K562 (cell line): ENCODE data around the gene LIPT1. TPM values are rescaled to one million over a fixed set of nuclear protein-coding genes. Genes with fewer than 3 reads are reported as not detected.

Source experiments
- BCOR ChIP-seq: fragments of 450-650 bp; IDR thresholded peaks from 2 replicates; pipeline ENCODE4 v1.6.1; 2016
- CBFA2T3 ChIP-seq: fragments of 450-650 bp; IDR thresholded peaks from 2 replicates; pipeline ENCODE4 v1.6.1; 2017
- EGR1 ChIP-seq: fragments of 450-650 bp; conservative IDR thresholded peaks from 2 replicates; pipeline ENCODE4 v1.6.1; 2017; ENCODE audit warnings: mild to moderate bottlenecking
- FOSL1 ChIP-seq: fragments of 200-800 bp; sonication (Bioruptor generic); conservative IDR thresholded peaks from 2 replicates; pipeline ENCODE4 v1.6.1; 2016; ENCODE audit warnings: missing genetic modification characterization, missing compliant biosample characterization
- HCFC1 ChIP-seq: IDR thresholded peaks from 2 replicates; pipeline ENCODE4 v1.6.1; 2012; ENCODE audit warnings: low read depth, low read length, improper control_type of control experiment
- L3MBTL2 ChIP-seq: fragments of 450-650 bp; IDR thresholded peaks from 2 replicates; pipeline ENCODE4 v1.6.1; 2016; ENCODE audit warnings: mild to moderate bottlenecking, moderate library complexity
- PHF8 ChIP-seq: fragments of 200-600 bp; sonication (generic); IDR thresholded peaks from 2 replicates; pipeline ENCODE4 v1.6.1; 2012; ENCODE audit warnings: mixed run types, mild to moderate bottlenecking, inconsistent platforms, low read length, moderate library complexity, borderline replicate concordance
- RBM22 ChIP-seq: fragments of 200-400 bp; formaldehyde crosslinking; IDR thresholded peaks from 2 replicates; pipeline ENCODE4 v1.6.1; 2018; ENCODE audit warnings: low read length, low read depth; ENCODE audit not compliant: poor library complexity, severe bottlenecking
- SRF ChIP-seq, 2 experiments: fragments of 250-450, 450-650 bp in 1 of 2; sonication (Bioruptor Pico) in 1 of 2; sonication (generic) in 1 of 2; formaldehyde crosslinking; IDR thresholded peaks; 2 replicates each; pipeline versions ENCODE4 v1.5.0 to v1.5.1; 2020 to 2022; ENCODE audit warnings: mild to moderate bottlenecking in 1 of 2, missing genetic modification reagents in 1 of 2
- polyA plus RNA-seq, 8 experiments: library from polyadenylated mRNA; depleted of rRNA in 4 of 8; stranded (reverse) in 5 of 8; unstranded in 3 of 8; fragments of >200 nt; fragmentation: Nextera tagmentation in 2 of 8; fragmentation: Illumina TruSeq in 1 of 8; extraction: Ambion mirVana in 2 of 8; extraction: Trizol in 1 of 8; gene quantifications; 2 replicates each; pipeline versions ENCODE4 v1.2.1 to v1.2.3, GENCODE V29; 2011 to 2014; ENCODE audit warnings: inconsistent platforms in 1 of 8, missing spikeins in 1 of 8
- total RNA-seq, 7 experiments: library from RNA; depleted of rRNA in 6 of 7; stranded (reverse); fragments of >200 nt in 6 of 7; fragmentation: Illumina TruSeq in 2 of 7; extraction: Trizol in 2 of 7; gene quantifications; 2 replicates each; pipeline versions ENCODE4 v1.2.1 to v1.2.3, GENCODE V29; 2011 to 2021; ENCODE audit warnings: low replicate concordance in 1 of 7
- TF ChIP-seq, protein P1 (sequence below), 2 experiments: fragments of 200-800 bp in 1 of 2; sonication (Bioruptor generic) in 1 of 2; sonication (generic) in 1 of 2; formaldehyde crosslinking in 1 of 2; IDR thresholded peaks in 1 of 2; conservative IDR thresholded peaks in 1 of 2; 2 replicates each; pipeline versions ENCODE4 v1.5.0 to v1.6.1; 2016 to 2020; ENCODE audit warnings: missing compliant biosample characterization in 1 of 2, missing genetic modification characterization in 1 of 2, missing genetic modification reagents in 1 of 2
- TF ChIP-seq, protein P2 (sequence below), 2 experiments: IDR thresholded peaks; 2 replicates each; pipeline ENCODE4 v1.6.1; 2011; ENCODE audit warnings: borderline replicate concordance in 1 of 2, control low read depth in 1 of 2, low read depth in 1 of 2, low read length in 1 of 2, mild to moderate bottlenecking in 1 of 2, mixed read lengths in 1 of 2, moderate library complexity in 1 of 2; ENCODE audit not compliant: insufficient read depth in 1 of 2, insufficient read length in 1 of 2, poor library complexity in 1 of 2, severe bottlenecking in 1 of 2; ENCODE audit errors: extremely low read depth in 1 of 2
- TF ChIP-seq, protein P3 (sequence below): sonication (generic); formaldehyde crosslinking; IDR thresholded peaks from 2 replicates; pipeline ENCODE4 v1.4.0; 2020; ENCODE audit warnings: mild to moderate bottlenecking, missing genetic modification reagents
- TF ChIP-seq, protein P4 (sequence below), 2 experiments: IDR thresholded peaks in 1 of 2; conservative IDR thresholded peaks in 1 of 2; 2 replicates each; pipeline ENCODE4 v1.6.1; 2016; ENCODE audit warnings: low read depth in 2 of 2, mild to moderate bottlenecking in 1 of 2, missing compliant biosample characterization in 1 of 2, missing genetic modification characterization in 1 of 2, moderate library complexity in 1 of 2

Gene LIPT1
- total and polyA plus RNA-seq, 9 of the 15 experiments (the other 6 are each of a cell fraction or from before 2014, with no cell fraction given), result 6.4 to 18.3 (median 11.6) TPM

DNA sequence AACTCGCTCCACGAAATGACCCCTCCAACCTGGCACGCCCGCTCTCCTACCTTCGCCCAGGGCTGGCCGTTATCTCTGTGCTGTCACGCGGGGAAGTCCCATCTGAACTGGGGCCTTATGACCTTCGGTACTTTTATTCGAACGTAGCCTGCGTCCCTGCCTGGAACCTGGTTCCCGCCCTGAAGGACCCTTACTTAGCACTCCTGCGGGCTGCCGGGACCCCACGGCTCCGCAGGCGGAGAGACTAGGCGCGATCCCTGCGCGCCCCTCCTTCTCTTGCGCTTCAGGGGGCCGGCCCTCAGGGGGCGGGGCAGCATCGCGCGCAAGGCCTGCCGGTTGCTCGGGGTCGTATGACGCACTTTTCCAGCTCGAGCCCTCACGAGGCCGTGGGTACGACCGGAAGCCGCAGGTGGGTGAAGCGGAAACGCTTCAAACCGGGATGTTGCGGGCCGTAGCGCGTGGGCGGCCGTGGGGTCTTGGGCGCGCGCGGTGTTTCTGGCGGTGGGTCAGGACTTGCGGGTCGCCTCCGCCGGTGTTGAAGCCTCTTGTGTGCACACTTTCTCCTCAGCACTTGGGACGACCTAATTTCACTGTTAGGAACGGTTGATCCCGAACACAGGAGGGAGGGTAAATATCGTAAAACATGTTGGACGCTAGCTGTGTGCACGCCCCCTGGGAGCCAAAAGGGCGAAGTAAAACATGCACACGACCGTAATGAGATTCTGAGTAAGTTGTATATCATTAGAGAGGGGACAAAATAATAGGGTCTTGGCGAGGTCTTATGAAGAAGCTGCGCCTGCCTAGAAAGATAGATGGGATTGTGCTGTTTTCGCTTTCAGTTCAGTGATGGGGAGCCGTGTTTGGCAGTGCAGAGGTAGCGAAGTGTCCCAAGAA, at the start of gene LIPT1, which contains the start of gene TSGA10 (continued):
- TF ChIP-seq, protein P1, sequence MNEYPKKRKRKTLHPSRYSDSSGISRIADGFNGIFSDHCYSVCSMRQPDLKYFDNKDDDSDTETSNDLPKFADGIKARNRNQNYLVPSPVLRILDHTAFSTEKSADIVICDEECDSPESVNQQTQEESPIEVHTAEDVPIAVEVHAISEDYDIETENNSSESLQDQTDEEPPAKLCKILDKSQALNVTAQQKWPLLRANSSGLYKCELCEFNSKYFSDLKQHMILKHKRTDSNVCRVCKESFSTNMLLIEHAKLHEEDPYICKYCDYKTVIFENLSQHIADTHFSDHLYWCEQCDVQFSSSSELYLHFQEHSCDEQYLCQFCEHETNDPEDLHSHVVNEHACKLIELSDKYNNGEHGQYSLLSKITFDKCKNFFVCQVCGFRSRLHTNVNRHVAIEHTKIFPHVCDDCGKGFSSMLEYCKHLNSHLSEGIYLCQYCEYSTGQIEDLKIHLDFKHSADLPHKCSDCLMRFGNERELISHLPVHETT (CRISPR knock-in tag; conservative IDR thresholded peaks at IDR 0.05 in 1 of 2, IDR thresholded peaks at IDR 0.05 in 1 of 2), result peak in 1 of 2 experiments; percentile 85; a peak in 2 of 4 replicates
- TF ChIP-seq SRF (CRISPR knock-in tag; IDR thresholded peaks at IDR 0.05) (0 out of 4 replicates have a peak, but pooled peaks of 1 of the 2 experiments have one; percentile 15), HCFC1 (peak; percentile 59), EGR1 (peak; percentile 99), PHF8 (peak; percentile 95), CBFA2T3 (peak; percentile 50), RBM22 (peak; percentile 74), L3MBTL2 (peak; percentile 91), BCOR (peak; percentile 19; the same call in 1 of the 2 replicates), FOSL1 (tag) (peak; percentile 60)
- TF ChIP-seq, protein P2, sequence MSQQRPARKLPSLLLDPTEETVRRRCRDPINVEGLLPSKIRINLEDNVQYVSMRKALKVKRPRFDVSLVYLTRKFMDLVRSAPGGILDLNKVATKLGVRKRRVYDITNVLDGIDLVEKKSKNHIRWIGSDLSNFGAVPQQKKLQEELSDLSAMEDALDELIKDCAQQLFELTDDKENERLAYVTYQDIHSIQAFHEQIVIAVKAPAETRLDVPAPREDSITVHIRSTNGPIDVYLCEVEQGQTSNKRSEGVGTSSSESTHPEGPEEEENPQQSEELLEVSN (IDR thresholded peaks at IDR 0.05; ENCODE audit: borderline replicate concordance in 1 of 2, extremely low read depth in 1 of 2, insufficient read depth in 1 of 2, insufficient read length in 1 of 2, low read depth in 1 of 2, low read length in 1 of 2, poor library complexity in 1 of 2, severe bottlenecking in 1 of 2), result peak in 1 of 2 experiments; percentile 67
- TF ChIP-seq, protein P3, sequence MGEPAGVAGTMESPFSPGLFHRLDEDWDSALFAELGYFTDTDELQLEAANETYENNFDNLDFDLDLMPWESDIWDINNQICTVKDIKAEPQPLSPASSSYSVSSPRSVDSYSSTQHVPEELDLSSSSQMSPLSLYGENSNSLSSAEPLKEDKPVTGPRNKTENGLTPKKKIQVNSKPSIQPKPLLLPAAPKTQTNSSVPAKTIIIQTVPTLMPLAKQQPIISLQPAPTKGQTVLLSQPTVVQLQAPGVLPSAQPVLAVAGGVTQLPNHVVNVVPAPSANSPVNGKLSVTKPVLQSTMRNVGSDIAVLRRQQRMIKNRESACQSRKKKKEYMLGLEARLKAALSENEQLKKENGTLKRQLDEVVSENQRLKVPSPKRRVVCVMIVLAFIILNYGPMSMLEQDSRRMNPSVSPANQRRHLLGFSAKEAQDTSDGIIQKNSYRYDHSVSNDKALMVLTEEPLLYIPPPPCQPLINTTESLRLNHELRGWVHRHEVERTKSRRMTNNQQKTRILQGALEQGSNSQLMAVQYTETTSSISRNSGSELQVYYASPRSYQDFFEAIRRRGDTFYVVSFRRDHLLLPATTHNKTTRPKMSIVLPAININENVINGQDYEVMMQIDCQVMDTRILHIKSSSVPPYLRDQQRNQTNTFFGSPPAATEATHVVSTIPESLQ, result 0 out of 2 replicates have a peak, but pooled peaks have one; percentile 32
- TF ChIP-seq, protein P4, sequence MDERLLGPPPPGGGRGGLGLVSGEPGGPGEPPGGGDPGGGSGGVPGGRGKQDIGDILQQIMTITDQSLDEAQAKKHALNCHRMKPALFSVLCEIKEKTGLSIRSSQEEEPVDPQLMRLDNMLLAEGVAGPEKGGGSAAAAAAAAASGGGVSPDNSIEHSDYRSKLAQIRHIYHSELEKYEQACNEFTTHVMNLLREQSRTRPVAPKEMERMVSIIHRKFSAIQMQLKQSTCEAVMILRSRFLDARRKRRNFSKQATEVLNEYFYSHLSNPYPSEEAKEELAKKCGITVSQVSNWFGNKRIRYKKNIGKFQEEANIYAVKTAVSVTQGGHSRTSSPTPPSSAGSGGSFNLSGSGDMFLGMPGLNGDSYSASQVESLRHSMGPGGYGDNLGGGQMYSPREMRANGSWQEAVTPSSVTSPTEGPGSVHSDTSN (CRISPR knock-in tag; IDR thresholded peaks at IDR 0.05; ENCODE audit: low read depth), result no peak
- TF ChIP-seq, protein P4 (tag; conservative IDR thresholded peaks at IDR 0.05; ENCODE audit: low read depth), result peak; percentile 48; the same call in 1 of the 2 replicates
